Measurements from ENCODE around the gene LRRIQ1.

The LRRIQ1 gene

DNA sequence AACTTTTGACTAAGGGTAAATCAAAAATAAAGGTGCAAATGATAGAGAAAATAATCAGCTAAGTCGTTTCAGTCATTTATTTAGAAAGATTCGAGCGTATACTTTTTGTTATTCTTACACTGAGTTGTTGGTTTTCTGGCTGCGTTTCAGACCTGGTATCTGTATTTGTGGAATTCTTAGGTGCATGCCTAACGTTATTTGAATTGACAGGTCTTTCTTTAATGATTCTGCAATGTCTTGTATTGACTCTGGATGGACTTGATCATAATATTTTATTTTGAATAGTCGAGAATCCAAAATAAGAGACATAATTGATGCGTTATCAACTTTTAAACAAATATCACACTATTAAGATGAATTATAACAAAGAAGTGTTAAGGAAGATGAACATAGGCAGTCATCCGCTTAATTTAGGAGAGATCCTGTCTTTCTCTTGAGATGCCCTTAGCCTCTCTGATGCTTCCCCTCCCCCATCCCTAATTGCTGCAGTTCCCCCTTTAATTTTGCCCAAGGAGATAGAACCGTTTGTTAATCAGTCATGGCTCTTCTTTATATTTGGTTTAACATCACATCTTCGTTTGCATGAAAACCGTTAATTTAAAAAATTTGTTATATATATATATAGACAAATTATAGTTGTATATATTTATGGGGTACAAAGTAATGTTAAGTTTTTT is 245.6 kb downstream of the LRRIQ1 start:
- no peak for DNase-seq (ENCODE audit: low read depth, low spot score)

DNA sequence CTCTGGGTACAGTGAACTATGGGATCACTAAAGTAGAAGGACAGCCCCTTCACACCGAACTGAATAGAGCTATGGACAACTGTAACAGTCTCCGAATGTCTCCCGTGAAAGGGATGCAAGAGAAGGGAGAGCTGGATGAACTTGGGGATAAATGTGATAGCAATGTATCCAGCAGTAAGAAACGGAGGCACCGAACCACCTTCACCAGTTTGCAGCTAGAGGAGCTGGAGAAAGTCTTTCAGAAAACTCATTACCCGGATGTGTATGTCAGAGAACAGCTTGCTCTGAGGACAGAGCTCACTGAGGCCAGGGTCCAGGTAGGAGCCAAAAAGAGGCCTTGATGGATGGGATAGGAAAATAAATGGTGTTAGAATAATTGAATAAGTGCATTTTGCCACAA is 247.4 kb downstream of the LRRIQ1 start:
- DNase-seq (ENCODE audit: low read depth, low spot score), result no peak
